ENCODE results near the gene FNBP1L.

GRCh38 chr1:93597709-93598108 lies 149.8 kb downstream of the FNBP1L start:
- TF ChIP-seq POLR2A (IDR thresholded peaks at IDR 0.05) = no peak
- no peak for TF ChIP-seq CTCF (IDR thresholded peaks at IDR 0.05)
- no peak for TF ChIP-seq EP300 (IDR thresholded peaks at IDR 0.05)
- TF ChIP-seq POLR2AphosphoS5 (IDR thresholded peaks at IDR 0.05) = no peak
